Gastrocnemius medialis (tissue), 4 donors: ENCODE results near the gene SH3BP2. TPM values are rescaled to one million over a fixed set of nuclear protein-coding genes. Genes with fewer than 3 reads are reported as not detected.

ENCODE experiments used
- ATAC-seq, 2 donors: fragments of 150-250 bp; one replicate each; pipeline ENCODE4 v1.9.1; 2016
- DNase-seq, 2 donors: peaks; one replicate each; pipeline ENCODE4 v3.0.0-alpha.2; 2019
- H3K27ac ChIP-seq, 4 donors: fragments of 200-600 bp; sonication (generic); 1 replicate in 1 of 4; 2 replicates in 3 of 4; pipeline ENCODE4 v1.5.1; 2016 to 2018; ENCODE audit warnings: mild to moderate bottlenecking in 2 of 4, moderate library complexity in 1 of 4
- H3K27me3 ChIP-seq, 3 donors: fragments of 200-600 bp; sonication (generic) in 2 of 3; 1 replicate in 1 of 3; 2 replicates in 2 of 3; pipeline versions ENCODE4 v1.5.1 to v1.6.0; 2016 to 2019; ENCODE audit warnings: mild to moderate bottlenecking in 1 of 3, moderate library complexity in 1 of 3
- H3K36me3 ChIP-seq, 2 donors: fragments of 200-600 bp; sonication (generic) in 1 of 2; one replicate each; pipeline ENCODE4 v1.5.1; 2017 to 2018
- H3K4me1 ChIP-seq, 2 donors: fragments of 200-600 bp; sonication (generic) in 1 of 2; one replicate each; pipeline ENCODE4 v1.5.1; 2016 to 2017; ENCODE audit warnings: mild to moderate bottlenecking in 2 of 2
- H3K4me3 ChIP-seq, 4 donors: fragments of 200-600 bp; sonication (generic) in 3 of 4; 1 replicate in 1 of 4; 2 replicates in 3 of 4; pipeline ENCODE4 v1.5.1; 2016 to 2019; ENCODE audit warnings: mild to moderate bottlenecking in 2 of 4
- H3K9me3 ChIP-seq, 3 donors: fragments of 200-600 bp; sonication (generic) in 2 of 3; 1 replicate in 1 of 3; 2 replicates in 2 of 3; pipeline ENCODE4 v1.5.1; 2016 to 2019
- POLR2A ChIP-seq, 2 donors: fragments of 450-650 bp; IDR thresholded peaks; one replicate each; pipeline ENCODE4 v1.6.1; 2017; ENCODE audit warnings: antibody characterized with exemption in 2 of 2, mild to moderate bottlenecking in 2 of 2, moderate library complexity in 2 of 2
- in situ Hi-C, 4 donors: fragments of 200-750 bp; cut with MboI; loops; one replicate each; pipeline versions ENCODE4 v1.15.0 to v1.8.0; 2017; ENCODE audit warnings: low sequenced_read_pairs in 4 of 4
- intact Hi-C: fragments of 100-400 bp; cut with DNase I; formaldehyde crosslinking; loops from one replicate; pipeline ENCODE4 v1.15.1; 2023; ENCODE audit warnings: low total_unique reads
- total RNA-seq, 4 donors: library from RNA; depleted of rRNA; stranded (reverse); fragments of >200 nt; gene quantifications; one replicate each; pipeline versions ENCODE4 v1.1.0 to v1.2.3, GENCODE V29; 2016
- TF ChIP-seq, protein P1 (sequence below), 5 experiments: fragments of 450-650 bp in 3 of 5; fragments of 200-600 bp in 2 of 5; sonication (generic) in 2 of 5; IDR thresholded peaks in 4 of 5; conservative IDR thresholded peaks in 1 of 5; 1 replicate in 4 of 5; 2 replicates in 1 of 5; pipeline ENCODE4 v1.5.1; 2016 to 2019; ENCODE audit warnings: antibody characterized with exemption in 5 of 5, mild to moderate bottlenecking in 3 of 5, moderate library complexity in 3 of 5

Gene SH3BP2
- total RNA-seq, 4 donors from 2014 or later: 4.8 to 21.5 (median 12.0) TPM

GRCh38 chr4:2811830-2812611 lies 19.1 kb downstream of the SH3BP2 start:
- H3K36me3 ChIP-seq: no peaks in the 10 kb centered on the region
- H3K27me3 ChIP-seq: no peaks in the 10 kb centered on the region
- in situ Hi-C loops: no loop called here
- intact Hi-C loops: loop anchor here (2.0 kb wide), 1 partner anchor 31 kb away; the partner anchor contains the start of gene ADD1
- peaks cover 48 to 50% of the 10 kb centered on the region in 2 donors for H3K4me1 ChIP-seq
- peak overlapping the region; percentile 89 to 93 (median 92) for H3K27ac ChIP-seq
- H3K9me3 ChIP-seq: no peaks in the 10 kb centered on the region
- DNase-seq (peak; percentile 70 to 81), ATAC-seq (peak; percentile 82 to 87)
- TF ChIP-seq, protein P1, sequence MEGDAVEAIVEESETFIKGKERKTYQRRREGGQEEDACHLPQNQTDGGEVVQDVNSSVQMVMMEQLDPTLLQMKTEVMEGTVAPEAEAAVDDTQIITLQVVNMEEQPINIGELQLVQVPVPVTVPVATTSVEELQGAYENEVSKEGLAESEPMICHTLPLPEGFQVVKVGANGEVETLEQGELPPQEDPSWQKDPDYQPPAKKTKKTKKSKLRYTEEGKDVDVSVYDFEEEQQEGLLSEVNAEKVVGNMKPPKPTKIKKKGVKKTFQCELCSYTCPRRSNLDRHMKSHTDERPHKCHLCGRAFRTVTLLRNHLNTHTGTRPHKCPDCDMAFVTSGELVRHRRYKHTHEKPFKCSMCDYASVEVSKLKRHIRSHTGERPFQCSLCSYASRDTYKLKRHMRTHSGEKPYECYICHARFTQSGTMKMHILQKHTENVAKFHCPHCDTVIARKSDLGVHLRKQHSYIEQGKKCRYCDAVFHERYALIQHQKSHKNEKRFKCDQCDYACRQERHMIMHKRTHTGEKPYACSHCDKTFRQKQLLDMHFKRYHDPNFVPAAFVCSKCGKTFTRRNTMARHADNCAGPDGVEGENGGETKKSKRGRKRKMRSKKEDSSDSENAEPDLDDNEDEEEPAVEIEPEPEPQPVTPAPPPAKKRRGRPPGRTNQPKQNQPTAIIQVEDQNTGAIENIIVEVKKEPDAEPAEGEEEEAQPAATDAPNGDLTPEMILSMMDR (IDR thresholded peaks at IDR 0.05 in 4 of 5, conservative IDR thresholded peaks at IDR 0.05 in 1 of 5): no peak
- peak; percentile 24 to 25 for TF ChIP-seq POLR2A (IDR thresholded peaks at IDR 0.05)
- H3K4me3 ChIP-seq: peak overlapping the region; percentile 53 to 58 (median 56)

- H3K36me3 ChIP-seq: no peaks in the 10 kb centered on the region
- TF ChIP-seq, protein P1 (IDR thresholded peaks at IDR 0.05 in 4 of 5, conservative IDR thresholded peaks at IDR 0.05 in 1 of 5): no peak
- no peak for TF ChIP-seq POLR2A (IDR thresholded peaks at IDR 0.05)
- H3K27ac ChIP-seq: peak overlapping the region; percentile 89 to 93 (median 92)
- ATAC-seq (peak; percentile 10 to 24), DNase-seq (peak in 1 of 2 donors; percentile 42)
- H3K27me3 ChIP-seq: no peaks in the 10 kb centered on the region
- in situ Hi-C loops: no loop called here
- no peaks in the 10 kb centered on the region for H3K9me3 ChIP-seq
- intact Hi-C loops: loop anchor here (2.0 kb wide), 1 partner anchor 30 kb away; the partner anchor contains the start of gene ADD1
- H3K4me3 ChIP-seq: peak overlapping the region; percentile 53 to 58 (median 56)
- H3K4me1 ChIP-seq: peaks cover 47 to 49% of the 10 kb centered on the region in 2 donors
These were observed 19.9 kb downstream of the SH3BP2 start for GRCh38 chr4:2812612-2813354.

DNA sequence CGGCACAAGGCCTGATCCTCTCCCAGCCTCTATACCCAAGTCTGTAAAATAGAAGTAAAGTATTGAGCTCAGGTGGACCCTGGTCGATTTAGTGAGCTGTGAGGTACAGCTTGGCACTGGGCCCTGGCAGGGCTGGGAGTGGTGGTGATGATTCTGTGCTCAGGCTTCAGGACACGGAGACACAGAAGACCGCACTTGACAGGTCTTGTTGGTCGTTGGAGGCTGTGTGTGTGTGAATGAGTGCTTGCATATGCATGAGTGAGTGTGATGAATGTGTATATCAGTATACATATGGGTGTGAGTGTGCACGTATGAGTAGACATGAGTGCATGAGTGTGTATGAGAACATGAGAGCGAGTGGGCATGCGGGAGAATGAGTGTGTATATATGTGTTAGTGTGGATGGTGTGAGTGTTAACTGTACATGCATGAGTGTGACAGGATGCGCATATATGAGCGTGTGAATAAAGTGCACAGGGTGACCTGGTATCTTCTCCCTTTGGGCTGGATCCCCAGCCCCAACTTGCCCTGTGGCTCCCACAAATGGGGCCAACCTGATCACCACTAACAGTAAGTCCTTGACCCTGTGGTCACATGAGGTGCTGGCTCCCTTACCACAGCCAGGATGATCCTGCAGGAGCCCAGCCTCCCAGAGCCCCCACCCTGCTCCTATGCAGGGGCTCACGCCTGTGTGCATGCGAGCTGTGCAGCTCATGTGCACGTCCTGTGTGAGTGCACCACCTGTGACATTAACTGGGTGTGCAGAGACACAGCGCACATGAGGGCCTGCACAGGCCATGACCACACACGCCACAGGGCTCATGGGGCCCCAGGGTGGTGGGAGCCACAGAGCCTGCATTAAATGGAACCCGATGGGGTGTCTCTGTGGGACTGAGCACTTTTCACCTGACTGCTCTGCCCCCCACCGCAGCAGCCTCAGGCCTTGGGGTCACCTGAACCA lies 20.8 kb downstream of the SH3BP2 start:
- H3K27me3 ChIP-seq: no peaks in the 10 kb centered on the region
- H3K36me3 ChIP-seq: no peaks in the 10 kb centered on the region
- intact Hi-C loops: loop anchor here (2.0 kb wide), 1 partner anchor 29 kb away; the partner anchor contains the start of gene ADD1
- in situ Hi-C loops: no loop called here
- no peak for TF ChIP-seq POLR2A (IDR thresholded peaks at IDR 0.05)
- TF ChIP-seq, protein P1 (IDR thresholded peaks at IDR 0.05 in 4 of 5, conservative IDR thresholded peaks at IDR 0.05 in 1 of 5): no peak
- H3K9me3 ChIP-seq: no peaks in the 10 kb centered on the region
- ATAC-seq: no peak
- peak overlapping the region in 3 of 4 donors; percentile 53 to 56 (median 56) for H3K4me3 ChIP-seq
- DNase-seq: no peak
- peak overlapping the region; percentile 89 to 93 (median 92) for H3K27ac ChIP-seq
- H3K4me1 ChIP-seq: peaks cover 52% of the 10 kb centered on the region in 2 donors

DNA sequence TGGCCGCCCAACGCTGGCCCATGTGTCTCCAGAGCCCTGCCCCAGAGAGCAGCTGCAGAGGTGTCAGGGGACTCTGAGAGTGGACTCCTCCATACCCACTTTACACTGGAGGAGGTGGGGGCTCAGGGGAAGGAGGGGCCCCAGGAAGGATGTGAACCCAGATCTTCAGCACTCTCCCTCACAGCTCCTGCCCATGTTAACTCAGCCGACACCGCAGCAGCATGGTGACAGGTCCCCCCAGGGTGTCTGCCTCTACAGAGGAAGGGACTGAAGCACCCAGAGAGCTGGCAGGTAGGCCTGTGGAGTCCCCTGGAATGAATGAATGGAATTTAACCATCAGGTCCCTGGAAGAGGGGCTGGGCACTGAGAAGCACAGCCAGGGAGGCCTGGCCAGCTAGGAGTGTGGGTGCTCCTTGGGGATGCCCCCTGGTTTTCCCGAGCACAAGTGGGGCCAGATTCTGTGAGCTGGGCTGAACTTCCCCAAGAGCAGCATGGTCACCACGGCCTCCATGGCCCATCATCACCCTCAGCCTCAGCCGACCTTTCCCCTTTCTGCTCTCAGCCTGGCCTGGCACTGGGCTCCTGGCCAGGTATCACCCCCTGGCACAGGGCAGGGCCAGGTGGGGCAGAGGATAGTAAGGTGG lies 21.9 kb downstream of the SH3BP2 start:
- H3K9me3 ChIP-seq: no peaks in the 10 kb centered on the region
- H3K4me1 ChIP-seq: peaks cover 49 to 54% of the 10 kb centered on the region in 2 donors
- ATAC-seq (no peak), DNase-seq (no peak)
- H3K36me3 ChIP-seq: no peaks in the 10 kb centered on the region
- no peak overlapping the region for H3K4me3 ChIP-seq
- TF ChIP-seq POLR2A (IDR thresholded peaks at IDR 0.05): no peak
- TF ChIP-seq, protein P1 (IDR thresholded peaks at IDR 0.05 in 4 of 5, conservative IDR thresholded peaks at IDR 0.05 in 1 of 5): no peak
- in situ Hi-C loops: no loop called here
- intact Hi-C loops: no loop called here
- no peaks in the 10 kb centered on the region for H3K27me3 ChIP-seq
- H3K27ac ChIP-seq: no peak overlapping the region
